Thymus (tissue), 11 donors: ENCODE measurements around the gene SEC62. TPM values are rescaled to one million over a fixed set of nuclear protein-coding genes. Genes with fewer than 3 reads are reported as not detected.

ENCODE experiments used
- DNase-seq, 9 donors: peaks; one replicate each; pipeline ENCODE4 v3.0.0-alpha.2; 2013; ENCODE audit warnings: low spot score in 9 of 9, low read depth in 6 of 9, missing footprints in 1 of 9
- H3K27ac ChIP-seq, 2 donors: one replicate each; pipeline ENCODE4 v1.5.1; 2013; ENCODE audit warnings: control low read depth in 1 of 2, low read depth in 1 of 2, low read length in 1 of 2, mild to moderate bottlenecking in 1 of 2, moderate library complexity in 1 of 2
- H3K27me3 ChIP-seq, 2 donors: one replicate each; pipeline ENCODE4 v1.5.1; 2013; ENCODE audit warnings: low read length in 1 of 2; ENCODE audit not compliant: control insufficient read depth in 2 of 2, insufficient read depth in 1 of 2
- H3K36me3 ChIP-seq, 2 donors: one replicate each; pipeline ENCODE4 v1.5.1; 2013; ENCODE audit warnings: low read length in 1 of 2, mild to moderate bottlenecking in 1 of 2, moderate library complexity in 1 of 2; ENCODE audit not compliant: control insufficient read depth in 2 of 2, insufficient read depth in 2 of 2
- H3K4me1 ChIP-seq, 2 donors: one replicate each; pipeline ENCODE4 v1.5.1; 2013; ENCODE audit warnings: low read length in 2 of 2; ENCODE audit not compliant: control insufficient read depth in 2 of 2, insufficient read depth in 2 of 2
- H3K4me3 ChIP-seq, 2 donors: one replicate each; pipeline ENCODE4 v1.5.1; 2013; ENCODE audit warnings: low read length in 2 of 2, control low read depth in 1 of 2, mild to moderate bottlenecking in 1 of 2
- H3K9me3 ChIP-seq, 2 donors: one replicate each; pipeline ENCODE4 v1.5.1; 2013; ENCODE audit warnings: low read length in 1 of 2, mild to moderate bottlenecking in 1 of 2; ENCODE audit not compliant: control insufficient read depth in 2 of 2, insufficient read depth in 1 of 2
- WGBS: extraction: QIAGEN DNeasy Blood & Tissue Kit; methylation state at CpG from one replicate; pipeline ENCODE4 v1.1.7; 2013; 5-methylcytosine and 5-hydroxymethylcytosine counted together
- polyA plus RNA-seq: library from polyadenylated mRNA; stranded (reverse); fragments of 200-250 nt; gene quantifications from one replicate; pipeline ENCODE4 v1.2.3, GENCODE V29; 2013
- total RNA-seq: library from RNA; stranded (reverse); fragments of 120-200 nt; gene quantifications from one replicate; pipeline ENCODE4 v1.2.4, GENCODE V29; 2013
- donor health status: healthy.

SEC62 gene
- total and polyA plus RNA-seq, 2 donors: 39.2 to 61.7 TPM

DNA sequence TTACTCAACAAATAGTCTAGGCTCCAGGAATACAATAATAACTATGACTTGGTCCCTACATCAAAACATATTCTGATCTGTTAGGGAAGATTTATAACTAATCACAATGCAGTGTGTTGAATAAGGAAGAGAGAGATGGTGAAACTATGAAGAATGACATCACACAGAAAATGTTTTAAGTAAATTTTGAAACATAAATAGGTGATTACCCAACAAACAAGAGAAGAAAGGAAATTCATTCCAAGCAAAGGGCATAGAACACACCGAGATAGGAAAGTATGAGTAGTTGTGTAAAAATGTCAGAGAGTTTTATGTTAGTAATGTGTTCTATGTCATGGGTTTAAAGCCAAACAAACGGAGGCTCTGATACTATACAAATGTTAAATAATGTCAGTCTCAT, 13.4 kb downstream of the SEC62 start:
- H3K4me1 ChIP-seq: no peaks in the 10 kb centered on the region

GRCh38 chr3:169984292-169984691, 17.7 kb downstream of the SEC62 start:
- WGBS: 75% methylated on average over 3 of the region's 3 CpGs
- DNase-seq: no peak
- no peak overlapping the region for H3K4me3 ChIP-seq
- H3K36me3 ChIP-seq: peaks cover 30 to 85% of the 10 kb centered on the region in 2 donors
- H3K9me3 ChIP-seq: no peaks in the 10 kb centered on the region
- H3K27me3 ChIP-seq: no peaks in the 10 kb centered on the region
- no peaks in the 10 kb centered on the region for H3K4me1 ChIP-seq
- H3K27ac ChIP-seq: no peak overlapping the region

More for the DNA sequence above, 13.4 kb downstream of the SEC62 start:
- no peaks in the 10 kb centered on the region for H3K27me3 ChIP-seq
- peaks cover 37 to 86% of the 10 kb centered on the region in 2 donors for H3K36me3 ChIP-seq
- H3K4me3 ChIP-seq: no peak overlapping the region
- H3K27ac ChIP-seq: no peak overlapping the region
- no peaks in the 10 kb centered on the region for H3K9me3 ChIP-seq
- 94% methylated on average over 2 of the region's 2 CpGs for whole genome bisulfite sequencing
- no peak for DNase-seq

GRCh38 chr3:169990431-169990830, 23.8 kb downstream of the SEC62 start:
- peaks cover 19 to 65% of the 10 kb centered on the region in 2 donors for H3K36me3 ChIP-seq
- H3K27me3 ChIP-seq: no peaks in the 10 kb centered on the region

GRCh38 chr3:169992156-169992555, 25.5 kb downstream of the SEC62 start:
- 98% methylated on average over 3 of the region's 3 CpGs for WGBS
- no peaks in the 10 kb centered on the region for H3K9me3 ChIP-seq
- peaks cover 12 to 65% of the 10 kb centered on the region in 2 donors for H3K36me3 ChIP-seq
- H3K4me1 ChIP-seq: no peaks in the 10 kb centered on the region
- no peak overlapping the region for H3K4me3 ChIP-seq
- H3K27me3 ChIP-seq: no peaks in the 10 kb centered on the region
- no peak for DNase-seq
- H3K27ac ChIP-seq: no peak overlapping the region

More at GRCh38 chr3:169990431-169990830, 23.8 kb downstream of the SEC62 start:
- H3K27ac ChIP-seq: no peak overlapping the region
- no peak overlapping the region for H3K4me3 ChIP-seq
- H3K4me1 ChIP-seq: no peaks in the 10 kb centered on the region
- 99% methylated on average over 4 of the region's 4 CpGs for WGBS
- no peaks in the 10 kb centered on the region for H3K9me3 ChIP-seq
- DNase-seq: no peak

DNA sequence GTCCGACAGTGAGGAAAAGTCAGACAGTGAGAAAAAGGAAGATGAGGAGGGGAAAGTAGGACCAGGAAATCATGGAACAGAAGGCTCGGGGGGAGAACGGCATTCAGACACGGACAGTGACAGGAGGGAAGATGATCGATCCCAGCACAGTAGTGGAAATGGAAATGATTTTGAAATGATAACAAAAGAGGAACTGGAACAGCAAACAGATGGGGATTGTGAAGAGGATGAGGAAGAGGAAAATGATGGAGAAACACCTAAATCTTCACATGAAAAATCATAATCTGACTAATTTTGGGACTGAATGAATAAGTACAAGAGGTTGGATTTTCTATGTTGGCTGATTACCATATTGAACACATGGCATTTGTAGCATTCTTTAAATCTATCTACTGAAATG, 26.2 kb downstream of the SEC62 start:
- Histone ChIP-seq H3K27me3 (no peaks in the 10 kb centered on the region), H3K27ac (no peak overlapping the region), H3K9me3 (no peaks in the 10 kb centered on the region), H3K36me3 (peaks cover 12 to 60% of the 10 kb centered on the region in 2 donors), H3K4me1 (no peaks in the 10 kb centered on the region), H3K4me3 (no peak overlapping the region)
- DNase-seq: no peak
- 94% methylated on average over 5 of the region's 5 CpGs for WGBS

DNA sequence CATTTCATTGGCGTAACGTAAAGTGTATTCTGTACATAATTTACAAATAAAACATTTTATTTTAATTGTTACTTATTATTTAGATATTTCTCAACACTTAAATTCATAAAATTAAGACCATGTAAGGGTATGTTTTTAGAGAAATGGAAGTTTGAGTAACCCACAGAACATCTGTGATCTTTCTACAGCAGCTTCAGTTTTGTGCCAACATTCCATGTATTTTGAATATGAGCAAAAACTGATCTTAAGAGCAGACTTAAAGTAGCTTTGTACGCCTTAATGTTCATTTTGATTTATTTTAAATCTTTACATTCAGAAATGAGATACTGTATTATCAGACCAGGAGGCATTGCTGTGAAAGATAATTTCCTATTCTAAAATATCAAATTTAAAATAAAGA, 27.2 kb downstream of the SEC62 start:
- Histone ChIP-seq H3K4me3 (no peak overlapping the region), H3K9me3 (no peaks in the 10 kb centered on the region), H3K27ac (no peak overlapping the region), H3K27me3 (no peaks in the 10 kb centered on the region), H3K4me1 (no peaks in the 10 kb centered on the region), H3K36me3 (peaks cover 12 to 55% of the 10 kb centered on the region in 2 donors)
- over 99% methylated on average over 3 of the region's 3 CpGs for WGBS
- DNase-seq: no peak

- Histone ChIP-seq H3K27me3 (no peaks in the 10 kb centered on the region), H3K36me3 (peaks cover 7 to 49% of the 10 kb centered on the region in 2 donors), H3K4me1 (no peaks in the 10 kb centered on the region), H3K4me3 (no peak overlapping the region), H3K27ac (no peak overlapping the region), H3K9me3 (peaks cover 0 to 4% of the 10 kb centered on the region in 2 donors)
- no peak for DNase-seq
- 98% methylated on average over 2 of the region's 2 CpGs for WGBS
Observed at GRCh38 chr3:169996063-169996462, 29.5 kb downstream of the SEC62 start.

DNA sequence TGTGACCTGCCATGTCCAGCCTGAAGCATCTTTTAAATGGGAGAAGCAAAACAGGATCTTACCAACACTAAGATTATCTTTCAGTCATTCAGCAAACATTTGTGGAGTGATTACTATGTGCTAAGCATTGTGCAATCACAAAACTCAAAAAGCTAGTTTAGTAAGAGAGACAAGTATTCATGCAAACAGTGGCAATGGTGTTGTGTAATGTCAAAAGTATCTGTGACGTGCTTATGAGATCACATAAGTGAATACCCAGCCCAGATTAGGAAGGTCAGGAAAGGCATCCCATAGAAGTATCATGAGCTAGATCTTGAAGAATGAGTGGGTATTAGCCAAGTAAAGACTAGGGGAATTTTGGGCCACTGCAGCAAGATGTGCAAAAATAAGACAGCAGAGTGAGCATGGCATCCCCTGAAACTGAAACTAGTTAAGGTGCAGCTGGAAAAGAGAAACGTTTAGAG, 32.1 kb downstream of the SEC62 start:
- Histone ChIP-seq H3K4me3 (no peak overlapping the region), H3K4me1 (peaks cover 0 to 3% of the 10 kb centered on the region in 2 donors), H3K36me3 (peaks cover 0 to 33% of the 10 kb centered on the region in 2 donors), H3K27ac (no peak overlapping the region), H3K27me3 (no peaks in the 10 kb centered on the region), H3K9me3 (peaks cover 0 to 4% of the 10 kb centered on the region in 2 donors)
- WGBS: 53% methylated on average over 2 of the region's 2 CpGs
- no peak for DNase-seq

- peaks cover 0 to 27% of the 10 kb centered on the region in 2 donors for H3K36me3 ChIP-seq
- no peaks in the 10 kb centered on the region for H3K27me3 ChIP-seq
- peaks cover 0 to 3% of the 10 kb centered on the region in 2 donors for H3K4me1 ChIP-seq
- 99% methylated on average over 1 of the region's 1 CpG for WGBS
- no peak for DNase-seq
- no peak overlapping the region for H3K27ac ChIP-seq
- H3K9me3 ChIP-seq: peaks cover 0 to 4% of the 10 kb centered on the region in 2 donors
- no peak overlapping the region for H3K4me3 ChIP-seq
Observed at GRCh38 chr3:169999433-169999832, 32.8 kb downstream of the SEC62 start.
